ENCODE measurements around the gene LDLRAD3.

Gene LDLRAD3

GRCh38 chr11:36132940-36133339 is 189.1 kb downstream of the LDLRAD3 start:
- H3K4me3 ChIP-seq (ENCODE audit: extremely low read depth, insufficient read depth, low read length, poor library complexity, severe bottlenecking), result no peak overlapping the region
- peaks cover 4% of the 10 kb centered on the region for H3K9me3 ChIP-seq (ENCODE audit: control insufficient read depth, low read length)
- peaks cover 17% of the 10 kb centered on the region for H3K36me3 ChIP-seq (ENCODE audit: control insufficient read depth, insufficient read depth, low read length)
- H3K27ac ChIP-seq (ENCODE audit: low read depth, low read length, severe bottlenecking), result no peak overlapping the region
- 83 to 100% methylated on average over 1 of the region's 1 CpG for WGBS, 2 experiments (ENCODE audit: insufficient coverage in 2 of 2)
- peaks cover 28% of the 10 kb centered on the region for H3K4me1 ChIP-seq (ENCODE audit: control insufficient read depth, insufficient read depth, low read length, poor library complexity, severe bottlenecking)

DNA sequence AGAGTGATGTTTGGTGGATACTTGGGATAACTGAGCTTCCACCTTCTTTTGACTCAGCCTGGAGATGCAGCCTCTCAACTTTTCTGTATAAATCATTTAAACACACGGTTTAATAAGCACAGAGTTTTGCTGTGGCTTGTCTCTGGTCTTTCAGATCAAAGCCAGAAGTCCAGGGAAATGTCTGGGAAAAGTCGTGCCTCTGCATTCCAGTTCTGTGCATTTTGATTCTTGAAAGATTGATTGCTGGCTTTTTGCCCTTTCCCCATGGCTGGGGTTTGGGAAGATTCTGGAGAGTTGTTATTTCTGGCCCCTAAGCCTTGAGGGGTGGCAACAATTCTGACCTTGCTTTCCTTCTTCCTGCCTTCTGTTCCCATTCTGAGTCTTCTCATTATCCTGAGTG is 191.2 kb downstream of the LDLRAD3 start:
- Histone ChIP-seq H3K4me3 (ENCODE audit: extremely low read depth, insufficient read depth, low read length, poor library complexity, severe bottlenecking) (no peak overlapping the region), H3K9me3 (ENCODE audit: control insufficient read depth, low read length) (no peaks in the 10 kb centered on the region), H3K36me3 (ENCODE audit: control insufficient read depth, insufficient read depth, low read length) (peaks cover 20% of the 10 kb centered on the region), H3K27ac (ENCODE audit: low read depth, low read length, severe bottlenecking) (peak overlapping the region; percentile 70), H3K4me1 (ENCODE audit: control insufficient read depth, insufficient read depth, low read length, poor library complexity, severe bottlenecking) (peaks cover 17% of the 10 kb centered on the region)
- 56 to 83% methylated on average over 2 of the region's 2 CpGs for WGBS, 2 experiments (ENCODE audit: insufficient coverage in 2 of 2)

- peaks cover 29% of the 10 kb centered on the region for H3K36me3 ChIP-seq (ENCODE audit: control insufficient read depth, insufficient read depth, low read length)
- peaks cover 5% of the 10 kb centered on the region for H3K9me3 ChIP-seq (ENCODE audit: control insufficient read depth, low read length)
- no peak overlapping the region for H3K27ac ChIP-seq (ENCODE audit: low read depth, low read length, severe bottlenecking)
- WGBS, 2 experiments (ENCODE audit: insufficient coverage in 2 of 2), result 87 to 100% methylated on average over 2 to 3 of the region's 3 CpGs
- no peak overlapping the region for H3K4me3 ChIP-seq (ENCODE audit: extremely low read depth, insufficient read depth, low read length, poor library complexity, severe bottlenecking)
- peaks cover 10% of the 10 kb centered on the region for H3K4me1 ChIP-seq (ENCODE audit: control insufficient read depth, insufficient read depth, low read length, poor library complexity, severe bottlenecking)
Observed at GRCh38 chr11:36139767-36140166, 195.9 kb downstream of the LDLRAD3 start.

- Histone ChIP-seq H3K27ac (ENCODE audit: low read depth, low read length, severe bottlenecking) (no peak overlapping the region), H3K36me3 (ENCODE audit: control insufficient read depth, insufficient read depth, low read length) (peaks cover 23% of the 10 kb centered on the region), H3K4me3 (ENCODE audit: extremely low read depth, insufficient read depth, low read length, poor library complexity, severe bottlenecking) (no peak overlapping the region), H3K9me3 (ENCODE audit: control insufficient read depth, low read length) (peaks cover 5% of the 10 kb centered on the region), H3K4me1 (ENCODE audit: control insufficient read depth, insufficient read depth, low read length, poor library complexity, severe bottlenecking) (peaks cover 13% of the 10 kb centered on the region)
- 76 to 84% methylated on average over 9 of the region's 12 CpGs for WGBS, 2 experiments (ENCODE audit: insufficient coverage in 2 of 2)
Observed at GRCh38 chr11:36141196-36141953, 197.5 kb downstream of the LDLRAD3 start.

DNA sequence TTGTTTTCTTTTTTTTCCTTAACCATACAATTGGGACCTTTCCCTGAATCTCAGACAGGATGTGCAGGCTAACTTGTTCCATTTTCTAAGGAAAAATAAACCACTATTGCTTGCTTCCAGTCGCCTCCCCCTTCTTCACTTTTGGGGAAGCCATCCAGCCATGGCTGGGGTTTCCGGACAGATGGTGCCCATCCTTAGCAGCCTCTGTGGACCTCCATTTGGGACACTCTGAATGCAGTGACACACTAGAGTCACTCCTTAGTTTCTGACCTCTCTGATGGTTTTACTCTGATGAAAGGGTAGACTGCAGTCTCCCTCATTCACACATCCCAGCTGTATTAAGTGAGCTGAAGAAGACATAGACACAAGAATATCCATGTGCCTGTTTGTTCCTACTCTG is 198.1 kb downstream of the LDLRAD3 start:
- 94 to 100% methylated on average over 1 to 2 of the region's 2 CpGs for WGBS, 2 experiments (ENCODE audit: insufficient coverage in 2 of 2)
- H3K27ac ChIP-seq (ENCODE audit: low read depth, low read length, severe bottlenecking), result no peak overlapping the region

DNA sequence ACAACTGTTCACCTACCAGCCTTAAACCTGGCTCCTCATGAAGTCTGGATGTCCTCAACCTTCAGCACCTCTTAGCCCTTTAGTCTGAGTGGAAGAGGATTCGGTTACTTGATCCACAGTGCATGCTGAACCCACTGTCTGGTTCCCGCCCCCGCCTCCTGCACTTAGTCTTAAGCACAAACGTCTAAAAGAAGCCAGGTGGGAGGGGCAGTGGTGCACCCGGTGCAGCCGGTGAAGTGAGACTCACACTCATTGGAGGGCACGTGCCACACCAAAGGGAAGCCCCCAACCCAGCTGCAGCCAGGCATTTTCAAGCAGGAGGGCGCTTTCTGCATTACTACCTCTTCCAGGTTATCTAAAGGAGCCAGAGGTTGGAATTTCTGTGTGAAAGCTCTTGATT is 198.6 kb downstream of the LDLRAD3 start:
- H3K27ac ChIP-seq (ENCODE audit: low read depth, low read length, severe bottlenecking), result no peak overlapping the region
- H3K4me3 ChIP-seq (ENCODE audit: extremely low read depth, insufficient read depth, low read length, poor library complexity, severe bottlenecking), result no peak overlapping the region
- peaks cover 13% of the 10 kb centered on the region for H3K4me1 ChIP-seq (ENCODE audit: control insufficient read depth, insufficient read depth, low read length, poor library complexity, severe bottlenecking)
- 69 to 83% methylated on average over 4 to 7 of the region's 8 CpGs for WGBS, 2 experiments (ENCODE audit: insufficient coverage in 2 of 2)
- peaks cover 14% of the 10 kb centered on the region for H3K36me3 ChIP-seq (ENCODE audit: control insufficient read depth, insufficient read depth, low read length)
- H3K9me3 ChIP-seq (ENCODE audit: control insufficient read depth, low read length), result peaks cover 5% of the 10 kb centered on the region

More for the DNA sequence above, 198.1 kb downstream of the LDLRAD3 start:
- peaks cover 17% of the 10 kb centered on the region for H3K36me3 ChIP-seq (ENCODE audit: control insufficient read depth, insufficient read depth, low read length)
- H3K4me1 ChIP-seq (ENCODE audit: control insufficient read depth, insufficient read depth, low read length, poor library complexity, severe bottlenecking), result peaks cover 13% of the 10 kb centered on the region
- H3K9me3 ChIP-seq (ENCODE audit: control insufficient read depth, low read length), result peaks cover 5% of the 10 kb centered on the region
- H3K4me3 ChIP-seq (ENCODE audit: extremely low read depth, insufficient read depth, low read length, poor library complexity, severe bottlenecking), result no peak overlapping the region

DNA sequence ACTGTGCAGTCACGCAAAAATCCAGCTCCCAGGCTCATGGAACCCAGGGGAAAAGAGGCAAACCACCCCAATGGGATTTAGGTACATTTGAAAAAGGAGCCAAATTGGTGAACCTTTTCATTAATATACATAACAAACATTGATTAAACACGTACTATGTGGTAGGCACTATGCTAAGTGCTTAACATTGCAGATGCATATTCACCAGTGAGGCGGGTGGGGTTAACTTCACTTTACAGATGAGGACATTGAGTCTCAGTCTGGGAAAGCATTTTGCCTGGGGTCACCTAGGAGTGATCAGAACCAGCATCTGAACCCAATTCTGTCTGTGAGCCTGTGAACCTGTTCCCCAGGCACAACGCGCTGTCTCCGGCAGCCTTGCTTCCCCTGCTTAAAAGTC is 199.0 kb downstream of the LDLRAD3 start:
- 95 to 100% methylated on average over 5 to 6 of the region's 6 CpGs for WGBS, 2 experiments (ENCODE audit: insufficient coverage in 2 of 2)
- Histone ChIP-seq H3K27ac (ENCODE audit: low read depth, low read length, severe bottlenecking) (no peak overlapping the region), H3K4me1 (ENCODE audit: control insufficient read depth, insufficient read depth, low read length, poor library complexity, severe bottlenecking) (peaks cover 13% of the 10 kb centered on the region), H3K4me3 (ENCODE audit: extremely low read depth, insufficient read depth, low read length, poor library complexity, severe bottlenecking) (no peak overlapping the region), H3K36me3 (ENCODE audit: control insufficient read depth, insufficient read depth, low read length) (peaks cover 18% of the 10 kb centered on the region), H3K9me3 (ENCODE audit: control insufficient read depth, low read length) (peaks cover 5% of the 10 kb centered on the region)

DNA sequence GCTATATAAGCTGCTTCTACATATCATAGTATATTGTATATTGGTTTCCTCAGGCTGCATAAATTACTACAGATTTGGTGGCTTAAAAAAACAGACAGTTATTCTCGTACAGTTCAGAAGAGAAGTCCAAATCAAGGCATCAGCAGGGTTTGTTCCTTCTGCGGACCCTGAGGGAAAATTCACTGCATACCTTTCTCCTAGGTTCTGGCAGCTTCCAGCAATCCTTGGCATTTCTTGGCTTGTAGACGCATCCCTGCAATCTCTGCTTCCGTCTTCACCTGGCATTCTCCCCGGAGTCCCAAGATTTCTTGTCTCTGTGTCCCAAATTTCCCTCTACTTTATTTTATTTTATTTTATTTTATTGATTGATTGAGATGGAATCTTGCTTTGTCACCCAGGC is 202.6 kb downstream of the LDLRAD3 start:
- Histone ChIP-seq H3K9me3 (ENCODE audit: control insufficient read depth, low read length) (peaks cover 5% of the 10 kb centered on the region), H3K4me1 (ENCODE audit: control insufficient read depth, insufficient read depth, low read length, poor library complexity, severe bottlenecking) (peaks cover 32% of the 10 kb centered on the region), H3K27ac (ENCODE audit: low read depth, low read length, severe bottlenecking) (no peak overlapping the region), H3K36me3 (ENCODE audit: control insufficient read depth, insufficient read depth, low read length) (peaks cover 16% of the 10 kb centered on the region), H3K4me3 (ENCODE audit: extremely low read depth, insufficient read depth, low read length, poor library complexity, severe bottlenecking) (no peak overlapping the region)
- WGBS, 2 experiments (ENCODE audit: insufficient coverage in 2 of 2), result 96 to 100% methylated on average over 4 of the region's 5 CpGs

GRCh38 chr11:36147491-36147890 is 203.6 kb downstream of the LDLRAD3 start:
- Histone ChIP-seq H3K36me3 (ENCODE audit: control insufficient read depth, insufficient read depth, low read length) (peaks cover 16% of the 10 kb centered on the region), H3K27ac (ENCODE audit: low read depth, low read length, severe bottlenecking) (no peak overlapping the region), H3K4me3 (ENCODE audit: extremely low read depth, insufficient read depth, low read length, poor library complexity, severe bottlenecking) (no peak overlapping the region), H3K9me3 (ENCODE audit: control insufficient read depth, low read length) (peaks cover 5% of the 10 kb centered on the region), H3K4me1 (ENCODE audit: control insufficient read depth, insufficient read depth, low read length, poor library complexity, severe bottlenecking) (peaks cover 31% of the 10 kb centered on the region)
- 0% methylated on average over 1 of the region's 1 CpG for WGBS, 2 experiments (ENCODE audit: insufficient coverage in 2 of 2)

GRCh38 chr11:36148701-36149100 is 204.8 kb downstream of the LDLRAD3 start:
- Histone ChIP-seq H3K27ac (ENCODE audit: low read depth, low read length, severe bottlenecking) (no peak overlapping the region), H3K4me1 (ENCODE audit: control insufficient read depth, insufficient read depth, low read length, poor library complexity, severe bottlenecking) (peaks cover 35% of the 10 kb centered on the region), H3K4me3 (ENCODE audit: extremely low read depth, insufficient read depth, low read length, poor library complexity, severe bottlenecking) (no peak overlapping the region), H3K9me3 (ENCODE audit: control insufficient read depth, low read length) (no peaks in the 10 kb centered on the region), H3K36me3 (ENCODE audit: control insufficient read depth, insufficient read depth, low read length) (peaks cover 10% of the 10 kb centered on the region)
- 86 to 100% methylated on average over 1 to 3 of the region's 3 CpGs for WGBS, 2 experiments (ENCODE audit: insufficient coverage in 2 of 2)

- H3K9me3 ChIP-seq (ENCODE audit: control insufficient read depth, low read length), result no peaks in the 10 kb centered on the region
- peaks cover 10% of the 10 kb centered on the region for H3K36me3 ChIP-seq (ENCODE audit: control insufficient read depth, insufficient read depth, low read length)
- H3K4me3 ChIP-seq (ENCODE audit: extremely low read depth, insufficient read depth, low read length, poor library complexity, severe bottlenecking), result no peak overlapping the region
- H3K4me1 ChIP-seq (ENCODE audit: control insufficient read depth, insufficient read depth, low read length, poor library complexity, severe bottlenecking), result peaks cover 37% of the 10 kb centered on the region
- peak overlapping the region; percentile 91 for H3K27ac ChIP-seq (ENCODE audit: low read depth, low read length, severe bottlenecking)
- 60 to 74% methylated on average over 5 of the region's 8 CpGs for WGBS, 2 experiments (ENCODE audit: insufficient coverage in 2 of 2)
Observed at GRCh38 chr11:36149538-36150242, 205.8 kb downstream of the LDLRAD3 start.
